NCI-H82 treated with DMSO at 0.1 percent for 48 hours (cell line): ENCODE results near the gene SEZ6L2.
"Not testable (repeated sequence)": the region's sequence is repeated elsewhere in the genome, so short reads cannot be mapped to it uniquely, and the experiment has no call there.

Source experiments
- DNase-seq: peaks from one replicate; lab custom pipeline; 2025; ENCODE audit not compliant: unreplicated experiment; lab: John Stamatoyannopoulos, UW

Gene SEZ6L2

GRCh38 chr16:29910819-29911675 lies 11.7 kb upstream of the SEZ6L2 start:
- no peak for DNase-seq

- DNase-seq = not testable (repeated sequence)
Measured at GRCh38 chr16:29909851-29910250, 10.5 kb upstream of the SEZ6L2 start.

- DNase-seq = no peak
Measured at GRCh38 chr16:29909391-29909790, 10.0 kb upstream of the SEZ6L2 start.

- DNase-seq = no peak
Measured at GRCh38 chr16:29908719-29909220, 9.4 kb upstream of the SEZ6L2 start.

- DNase-seq = no peak
Measured at GRCh38 chr16:29907973-29908372, 8.6 kb upstream of the SEZ6L2 start.

- DNase-seq = no peak
Measured at GRCh38 chr16:29906520-29907244, 7.3 kb upstream of the SEZ6L2 start.

- DNase-seq = no peak
Measured at GRCh38 chr16:29905668-29906067, 6.3 kb upstream of the SEZ6L2 start.

- no peak for DNase-seq
Measured at GRCh38 chr16:29904947-29905346, 5.6 kb upstream of the SEZ6L2 start.

GRCh38 chr16:29903590-29903989 lies 4.2 kb upstream of the SEZ6L2 start:
- DNase-seq = no peak

- no peak for DNase-seq
Measured at GRCh38 chr16:29901607-29901945, 2.2 kb upstream of the SEZ6L2 start.

GRCh38 chr16:29900888-29901606 lies 1.7 kb upstream of the SEZ6L2 start:
- DNase-seq = no peak

- DNase-seq = peak; percentile 29
Measured at GRCh38 chr16:29900102-29900887, 945 bp upstream of the SEZ6L2 start, which contains the start of gene ASPHD1. Gene ASPHD1 (plus strand): TSS chr16:29900488. CDS start chr16:29900972, 484 bp downstream.

GRCh38 chr16:29898804-29899515 lies 390 bp downstream of the SEZ6L2 start:
- DNase-seq = peak; percentile 38

GRCh38 chr16:29898135-29898803 lies 1.1 kb downstream of the SEZ6L2 start:
- DNase-seq = no peak

- no peak for DNase-seq
Measured at GRCh38 chr16:29897333-29897732, 2.0 kb downstream of the SEZ6L2 start.

- no peak for DNase-seq
Measured at GRCh38 chr16:29896841-29897240, 2.5 kb downstream of the SEZ6L2 start.

GRCh38 chr16:29894352-29894751 lies 5.0 kb downstream of the SEZ6L2 start:
- peak; percentile 57 for DNase-seq

GRCh38 chr16:29893553-29893952 lies 5.8 kb downstream of the SEZ6L2 start:
- no peak for DNase-seq

GRCh38 chr16:29892458-29892813 lies 6.9 kb downstream of the SEZ6L2 start:
- DNase-seq = no peak
